NB4 (cell line): ENCODE measurements around the gene SP7.

ENCODE experiments used
- MYC ChIP-seq: IDR thresholded peaks from 2 replicates; pipeline ENCODE4 v1.6.1; 2011; ENCODE audit warnings: low read depth, low read length
- POLR2A ChIP-seq: IDR thresholded peaks from 2 replicates; pipeline ENCODE4 v1.6.1; 2011; ENCODE audit warnings: mild to moderate bottlenecking; ENCODE audit not compliant: insufficient read length; ENCODE audit errors: extremely low read depth
- TF ChIP-seq, protein P1 (sequence below): IDR thresholded peaks from one replicate; pipeline ENCODE4 v1.5.1; 2012; ENCODE audit warnings: low read depth, low read length

DNA sequence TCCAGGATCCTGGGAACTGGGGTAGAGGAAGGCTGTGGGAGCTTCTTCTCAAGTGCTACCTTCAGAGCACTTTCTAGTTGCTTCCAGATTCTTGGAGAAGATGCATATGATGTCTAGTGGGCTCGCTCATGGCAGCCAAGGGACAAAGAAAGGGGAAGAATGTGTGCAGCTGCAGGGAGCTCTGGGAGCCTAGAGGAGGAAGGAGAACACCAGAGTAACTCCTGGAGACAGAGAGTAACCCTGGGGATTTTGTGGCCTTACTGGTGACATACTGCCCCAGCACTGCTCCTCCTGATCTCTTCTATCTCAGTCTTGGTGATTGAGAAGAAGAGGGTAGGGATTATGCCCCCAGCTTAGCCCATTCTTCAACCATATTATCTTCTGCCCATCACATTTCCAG, 10.3 kb upstream of the SP7 start:
- TF ChIP-seq MYC (no peak), POLR2A (no peak)
- TF ChIP-seq, protein P1, sequence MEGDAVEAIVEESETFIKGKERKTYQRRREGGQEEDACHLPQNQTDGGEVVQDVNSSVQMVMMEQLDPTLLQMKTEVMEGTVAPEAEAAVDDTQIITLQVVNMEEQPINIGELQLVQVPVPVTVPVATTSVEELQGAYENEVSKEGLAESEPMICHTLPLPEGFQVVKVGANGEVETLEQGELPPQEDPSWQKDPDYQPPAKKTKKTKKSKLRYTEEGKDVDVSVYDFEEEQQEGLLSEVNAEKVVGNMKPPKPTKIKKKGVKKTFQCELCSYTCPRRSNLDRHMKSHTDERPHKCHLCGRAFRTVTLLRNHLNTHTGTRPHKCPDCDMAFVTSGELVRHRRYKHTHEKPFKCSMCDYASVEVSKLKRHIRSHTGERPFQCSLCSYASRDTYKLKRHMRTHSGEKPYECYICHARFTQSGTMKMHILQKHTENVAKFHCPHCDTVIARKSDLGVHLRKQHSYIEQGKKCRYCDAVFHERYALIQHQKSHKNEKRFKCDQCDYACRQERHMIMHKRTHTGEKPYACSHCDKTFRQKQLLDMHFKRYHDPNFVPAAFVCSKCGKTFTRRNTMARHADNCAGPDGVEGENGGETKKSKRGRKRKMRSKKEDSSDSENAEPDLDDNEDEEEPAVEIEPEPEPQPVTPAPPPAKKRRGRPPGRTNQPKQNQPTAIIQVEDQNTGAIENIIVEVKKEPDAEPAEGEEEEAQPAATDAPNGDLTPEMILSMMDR, result no peak
